Pancreas (tissue), 10 donors: ENCODE measurements around the gene INPP5J. TPM values are rescaled to one million over a fixed set of nuclear protein-coding genes. Genes with fewer than 3 reads are reported as not detected.
A peak's percentile ranks its signal among the peaks of the same experiment; 100 is the strongest.

Source experiments
- ATAC-seq, 4 donors: fragments of 200-7000 bp; cut with Tn5 transposase; one replicate each; pipeline versions ENCODE4 v1.8.0 to v1.9.1; 2020; ENCODE audit warnings: mild to moderate bottlenecking in 4 of 4, moderate library complexity in 4 of 4
- DNase-seq, 6 donors: peaks; one replicate each; pipeline ENCODE4 v3.0.0-alpha.2; 2020
- FAIRE-seq: peaks from 2 replicates; lab custom pipeline; 2012; peaks lifted over from hg19 to GRCh38; lab: Jason Lieb, UNC
- H3K27ac ChIP-seq, 4 donors: fragments of 200-600 bp; sonication (generic); 1 replicate in 3 of 4; 2 replicates in 1 of 4; pipeline versions ENCODE4 v1.5.0 to v1.8.0; 2020
- H3K27me3 ChIP-seq, 4 donors: fragments of 200-600 bp; one replicate each; pipeline ENCODE4 v1.8.0; 2021
- H3K36me3 ChIP-seq, 3 donors: fragments of 200-600 bp; sonication (generic) in 1 of 3; one replicate each; pipeline versions ENCODE4 v1.5.0 to v1.8.0; 2020 to 2021
- H3K4me1 ChIP-seq, 3 donors: fragments of 200-600 bp; one replicate each; pipeline ENCODE4 v1.8.0; 2021
- H3K4me3 ChIP-seq, 4 donors: fragments of 200-600 bp; sonication (generic) in 2 of 4; one replicate each; pipeline versions ENCODE4 v1.5.0 to v1.8.0; 2020 to 2021
- H3K9me3 ChIP-seq, 4 donors: fragments of 200-600 bp; one replicate each; pipeline ENCODE4 v1.8.0; 2021
- CTCF ChIP-seq, 4 donors: fragments of 200-600 bp; sonication (generic) in 3 of 4; IDR thresholded peaks; one replicate each; pipeline versions ENCODE4 v1.5.0 to v1.8.0; 2021; ENCODE audit warnings: antibody characterized with exemption in 4 of 4
- WGBS, 2 donors: extraction: QIAGEN DNeasy Blood & Tissue Kit; methylation state at CpG; one replicate each; pipeline ENCODE4 v1.1.7; 2013; 5-methylcytosine and 5-hydroxymethylcytosine counted together
- intact Hi-C, 3 donors: fragments of 100-400 bp; cut with DNase I; formaldehyde crosslinking; loops; one replicate each; pipeline versions ENCODE4 v1.11.1 to v1.14.2; 2022
- polyA plus RNA-seq, 2 donors: library from polyadenylated mRNA; stranded (reverse); fragments of 200-250 nt; gene quantifications; one replicate each; pipeline ENCODE4 v1.2.3, GENCODE V29; 2013
- total RNA-seq, 6 donors: library from RNA; stranded (reverse); fragmentation: NEBNext Ultra II Directional in 4 of 6; extraction: Animal tissue kit (Norgen Biotek cat#: 25700) in 4 of 6; gene quantifications; one replicate each; pipeline versions ENCODE4 v1.2.1 to v1.2.4, GENCODE V29; 2021 to 2023
- donor health status: healthy with polysubstance abuse.
- donor health status: DM: no; HTN: no; CAD: no; lungs with moderate emphysema.
- donor health status: DM: no; HTN: no; CAD: no.
- donor health status: control.
- donor health status: control.
- donor health status: Bipolar disorder and iron deficiency.
- donor health status: DM: yes; HTN: yes; CAD: no.
- donor health status: DM: no; HTN: no; CAD: no.
- donor health status: DM: no; HTN: no; CAD: no.
- donor health status: DM: yes; HTN: yes; CAD: no.

INPP5J gene
- total and polyA plus RNA-seq, 8 donors, result 4.5 to 25.0 (median 10.3) TPM

DNA sequence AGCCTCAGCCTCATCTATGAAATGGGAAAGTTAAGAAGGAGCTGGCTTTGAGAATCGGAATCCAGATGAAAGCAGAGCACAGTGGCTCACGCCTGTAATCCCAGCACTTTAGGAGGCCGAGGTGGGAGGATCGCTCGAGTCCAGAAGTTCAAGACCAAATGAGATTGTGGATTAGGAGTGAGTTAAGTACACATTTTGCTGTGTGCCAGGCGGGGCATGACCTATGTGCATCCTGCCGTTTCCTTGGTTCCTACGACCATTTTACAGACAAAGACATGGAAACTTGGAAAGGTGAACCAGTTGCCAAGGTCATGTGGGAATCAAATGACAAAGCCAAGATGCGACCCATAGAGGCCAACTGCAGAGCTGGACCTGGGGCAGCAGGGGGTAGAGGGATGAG lies 13.4 kb downstream of the INPP5J start:
- H3K27me3 ChIP-seq, result no peaks in the 10 kb centered on the region
- H3K9me3 ChIP-seq, result no peaks in the 10 kb centered on the region
- DNase-seq (peak in 1 of 6 donors; percentile 15), FAIRE-seq (no peak), ATAC-seq (no peak)
- H3K27ac ChIP-seq, result no peak overlapping the region
- 68 to 80% methylated on average over 9 of the region's 9 CpGs for WGBS, 2 donors
- TF ChIP-seq CTCF (IDR thresholded peaks at IDR 0.05), result no peak
- intact Hi-C loops, result no loop called here
- H3K36me3 ChIP-seq, result no peaks in the 10 kb centered on the region
- no peak overlapping the region for H3K4me3 ChIP-seq
- peaks cover 4 to 14% (median 9%) of the 10 kb centered on the region in 3 donors for H3K4me1 ChIP-seq

DNA sequence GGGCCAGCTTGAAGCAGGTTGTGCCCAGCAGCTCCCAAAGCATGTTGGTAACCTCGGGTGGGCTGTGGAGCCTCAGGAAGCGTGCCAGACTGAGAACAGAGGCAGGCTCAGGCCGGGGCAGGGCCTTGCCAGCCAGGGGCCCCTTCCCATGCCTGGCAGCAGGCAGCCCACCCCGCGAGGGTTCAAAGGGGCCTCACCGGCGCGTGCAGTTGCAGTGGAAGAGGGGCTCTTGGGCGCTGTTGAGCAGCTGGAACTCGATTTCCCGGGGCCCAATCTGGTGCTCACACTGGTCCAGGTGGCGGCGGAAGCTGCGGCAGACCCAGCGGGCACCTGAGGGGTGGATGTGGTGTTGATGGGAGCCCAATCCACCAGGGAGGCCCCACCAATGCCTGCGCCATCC lies 13.9 kb downstream of the INPP5J start:
- DNase-seq (peak in 1 of 6 donors; percentile 53), ATAC-seq (no peak), FAIRE-seq (no peak)
- Histone ChIP-seq H3K4me1 (peaks cover 0 to 8% (median 4%) of the 10 kb centered on the region in 3 donors), H3K4me3 (no peak overlapping the region), H3K9me3 (no peaks in the 10 kb centered on the region), H3K36me3 (no peaks in the 10 kb centered on the region), H3K27me3 (no peaks in the 10 kb centered on the region), H3K27ac (no peak overlapping the region)
- TF ChIP-seq CTCF (IDR thresholded peaks at IDR 0.05), result no peak
- intact Hi-C loops, result no loop called here
- WGBS, 2 donors, result 85 to 86% methylated on average over 16 of the region's 16 CpGs

DNA sequence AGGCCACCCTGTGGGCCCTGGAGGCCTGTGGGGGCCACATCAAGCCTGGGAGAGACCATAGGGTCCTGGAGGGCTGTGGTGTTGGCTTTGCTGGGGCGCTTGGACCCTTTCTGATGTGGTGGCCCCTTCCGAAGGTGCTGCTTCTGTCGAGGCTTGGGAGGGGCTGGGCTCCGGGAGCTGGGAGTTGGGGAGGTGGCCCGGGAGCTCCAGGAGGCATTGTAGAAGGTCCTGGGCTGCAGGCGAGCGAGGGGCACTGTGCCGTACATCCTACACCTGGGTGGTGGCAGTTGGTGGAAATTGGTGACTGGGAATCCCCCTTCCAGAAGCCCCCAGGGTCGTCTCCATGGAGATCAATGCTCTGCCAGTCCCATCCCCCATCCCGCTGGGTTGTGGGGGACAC lies 15.0 kb downstream of the INPP5J start:
- no peak for FAIRE-seq
- intact Hi-C loops, result no loop called here
- no peak overlapping the region for H3K4me3 ChIP-seq
- peak in 1 of 6 donors; percentile 35 for DNase-seq
- H3K4me1 ChIP-seq, result no peaks in the 10 kb centered on the region
- no peak for TF ChIP-seq CTCF (IDR thresholded peaks at IDR 0.05)
- no peak for ATAC-seq
- 66 to 73% methylated on average over 10 of the region's 10 CpGs for WGBS, 2 donors
- H3K27ac ChIP-seq, result no peak overlapping the region
- no peaks in the 10 kb centered on the region for H3K27me3 ChIP-seq
- H3K9me3 ChIP-seq, result no peaks in the 10 kb centered on the region
- H3K36me3 ChIP-seq, result no peaks in the 10 kb centered on the region

DNA sequence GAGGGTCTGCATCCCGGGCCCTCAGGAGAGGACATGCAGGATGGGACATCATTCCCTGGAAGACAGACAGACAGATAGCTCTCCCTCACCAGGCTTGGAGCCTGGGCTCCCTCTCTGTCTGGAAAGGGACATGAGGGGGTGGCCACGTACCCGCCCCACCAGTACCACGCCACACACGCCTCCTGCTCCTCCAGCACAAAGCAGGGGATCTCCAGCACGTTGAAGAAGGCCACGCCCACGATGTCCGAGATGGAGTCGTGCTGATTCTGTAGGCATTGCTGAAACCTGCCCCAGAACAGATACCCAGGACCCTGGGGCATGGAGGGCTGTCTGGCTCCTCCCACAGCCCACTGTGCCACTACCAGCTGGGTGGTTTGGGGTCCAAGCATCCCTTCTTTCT lies 15.4 kb downstream of the INPP5J start:
- FAIRE-seq, result no peak
- H3K4me1 ChIP-seq, result no peaks in the 10 kb centered on the region
- H3K4me3 ChIP-seq, result no peak overlapping the region
- no peak overlapping the region for H3K27ac ChIP-seq
- H3K27me3 ChIP-seq, result no peaks in the 10 kb centered on the region
- no peak for TF ChIP-seq CTCF (IDR thresholded peaks at IDR 0.05)
- ATAC-seq, result no peak
- H3K36me3 ChIP-seq, result no peaks in the 10 kb centered on the region
- H3K9me3 ChIP-seq, result no peaks in the 10 kb centered on the region
- intact Hi-C loops, result no loop called here
- peak in 1 of 6 donors; percentile 25 for DNase-seq
- 70 to 71% methylated on average over 10 of the region's 10 CpGs for WGBS, 2 donors

GRCh38 chr22:31139066-31139465 lies 16.3 kb downstream of the INPP5J start:
- H3K36me3 ChIP-seq, result no peaks in the 10 kb centered on the region
- no peaks in the 10 kb centered on the region for H3K4me1 ChIP-seq
- no peak for TF ChIP-seq CTCF (IDR thresholded peaks at IDR 0.05)
- no peaks in the 10 kb centered on the region for H3K9me3 ChIP-seq
- no peak overlapping the region for H3K27ac ChIP-seq
- no peaks in the 10 kb centered on the region for H3K27me3 ChIP-seq
- WGBS, 2 donors, result 50 to 57% methylated on average over 3 of the region's 3 CpGs
- intact Hi-C loops, result no loop called here
- DNase-seq, result peak in 1 of 6 donors; percentile 22
- no peak for ATAC-seq
- no peak for FAIRE-seq
- no peak overlapping the region for H3K4me3 ChIP-seq
